Measurements from ENCODE around the gene NNT.
"Not testable (repeated sequence)": the region's sequence is repeated elsewhere in the genome, so short reads cannot be mapped to it uniquely, and the experiment has no call there.

NNT gene

GRCh38 chr5:43731573-43731972 is 128.6 kb downstream of the NNT start:
- H3F3A ChIP-seq (ENCODE audit: insufficient read depth), result no peaks in the 10 kb centered on the region
- H3K79me2 ChIP-seq (ENCODE audit: insufficient read depth, low read length), result no peaks in the 10 kb centered on the region
- no peaks in the 10 kb centered on the region for H3K9me2 ChIP-seq (replicated peaks; ENCODE audit: insufficient read depth, low read length)
- no peak overlapping the region for H3K4me3 ChIP-seq (ENCODE audit: insufficient read depth, low read length, poor library complexity, severe bottlenecking)
- H2AFZ ChIP-seq (ENCODE audit: low read depth, low read length, severe bottlenecking), result peak overlapping the region; percentile 24
- no peaks in the 10 kb centered on the region for H3K27me3 ChIP-seq (ENCODE audit: low read length)
- H3K9me3 ChIP-seq (ENCODE audit: insufficient read depth, low read length), result no peaks in the 10 kb centered on the region
- no peak overlapping the region for H3K27ac ChIP-seq (ENCODE audit: low read depth, low read length)
- no peak overlapping the region for H3K4me2 ChIP-seq (ENCODE audit: low read depth, low read length, poor library complexity, severe bottlenecking)
- H3K36me3 ChIP-seq (ENCODE audit: low read length), result no peaks in the 10 kb centered on the region
- no peak for TF ChIP-seq EZH2phosphoT487 (conservative IDR thresholded peaks at IDR 0.05; ENCODE audit: low read length)
- H4K20me1 ChIP-seq (ENCODE audit: low read depth, low read length), result no peaks in the 10 kb centered on the region
- H3K9ac ChIP-seq (ENCODE audit: low read length), result no peak overlapping the region

GRCh38 chr5:43745923-43746548 is 143.1 kb downstream of the NNT start:
- H3K27me3 ChIP-seq (ENCODE audit: low read length); H3K9me3 ChIP-seq (ENCODE audit: insufficient read depth, low read length); H2AFZ ChIP-seq (ENCODE audit: low read depth, low read length, severe bottlenecking); H3K27ac ChIP-seq (ENCODE audit: low read depth, low read length); H3K36me3 ChIP-seq (ENCODE audit: low read length); H3F3A ChIP-seq (ENCODE audit: insufficient read depth); H3K9me2 ChIP-seq (replicated peaks; ENCODE audit: insufficient read depth, low read length); H3K9ac ChIP-seq (ENCODE audit: low read length); H3K4me2 ChIP-seq (ENCODE audit: low read depth, low read length, poor library complexity, severe bottlenecking); H3K79me2 ChIP-seq (ENCODE audit: insufficient read depth, low read length); H4K20me1 ChIP-seq (ENCODE audit: low read depth, low read length); H3K4me3 ChIP-seq (ENCODE audit: insufficient read depth, low read length, poor library complexity, severe bottlenecking): not testable (repeated sequence)

DNA sequence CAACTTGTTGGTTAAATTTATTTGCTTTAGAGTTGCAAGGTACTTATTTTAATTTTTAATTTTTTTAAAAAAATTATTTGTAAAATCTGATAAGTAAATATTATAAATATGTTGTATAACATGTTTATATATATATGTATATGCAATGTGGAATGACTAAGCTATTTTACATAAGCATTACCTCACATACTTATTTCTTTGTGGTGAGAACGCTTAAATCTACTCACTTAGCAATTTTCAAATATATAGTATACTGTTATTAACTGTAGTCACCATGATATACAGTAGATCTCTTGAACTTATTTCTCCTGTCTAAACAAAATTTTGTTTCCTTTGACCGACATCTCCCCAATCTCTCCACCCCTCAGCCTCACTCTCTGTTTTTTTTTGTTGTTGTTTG is 147.8 kb downstream of the NNT start:
- Histone ChIP-seq H3K36me3 (ENCODE audit: low read length) (no peaks in the 10 kb centered on the region), H3K9ac (ENCODE audit: low read length) (no peak overlapping the region), H3F3A (ENCODE audit: insufficient read depth) (no peaks in the 10 kb centered on the region), H4K20me1 (ENCODE audit: low read depth, low read length) (no peaks in the 10 kb centered on the region), H3K9me3 (ENCODE audit: insufficient read depth, low read length) (no peaks in the 10 kb centered on the region), H3K27ac (ENCODE audit: low read depth, low read length) (no peak overlapping the region), H3K27me3 (ENCODE audit: low read length) (no peaks in the 10 kb centered on the region), H3K4me3 (ENCODE audit: insufficient read depth, low read length, poor library complexity, severe bottlenecking) (no peak overlapping the region), H3K4me2 (ENCODE audit: low read depth, low read length, poor library complexity, severe bottlenecking) (no peak overlapping the region), H2AFZ (ENCODE audit: low read depth, low read length, severe bottlenecking) (no peak overlapping the region), H3K9me2 (replicated peaks; ENCODE audit: insufficient read depth, low read length) (no peaks in the 10 kb centered on the region), H3K79me2 (ENCODE audit: insufficient read depth, low read length) (no peaks in the 10 kb centered on the region)
- TF ChIP-seq CTCF (IDR thresholded peaks at IDR 0.05; ENCODE audit: insufficient read depth, low read length, poor library complexity, severe bottlenecking) (no peak), EZH2phosphoT487 (conservative IDR thresholded peaks at IDR 0.05; ENCODE audit: low read length) (no peak)

- no peaks in the 10 kb centered on the region for H3F3A ChIP-seq (ENCODE audit: insufficient read depth)
- H3K27me3 ChIP-seq (ENCODE audit: low read length), result no peaks in the 10 kb centered on the region
- no peak overlapping the region for H3K27ac ChIP-seq (ENCODE audit: low read depth, low read length)
- no peaks in the 10 kb centered on the region for H3K9me3 ChIP-seq (ENCODE audit: insufficient read depth, low read length)
- H3K9ac ChIP-seq (ENCODE audit: low read length), result no peak overlapping the region
- TF ChIP-seq EZH2phosphoT487 (conservative IDR thresholded peaks at IDR 0.05; ENCODE audit: low read length) (no peak), CTCF (IDR thresholded peaks at IDR 0.05; ENCODE audit: insufficient read depth, low read length, poor library complexity, severe bottlenecking) (no peak)
- no peak overlapping the region for H3K4me3 ChIP-seq (ENCODE audit: insufficient read depth, low read length, poor library complexity, severe bottlenecking)
- H3K79me2 ChIP-seq (ENCODE audit: insufficient read depth, low read length), result no peaks in the 10 kb centered on the region
- no peaks in the 10 kb centered on the region for H3K9me2 ChIP-seq (replicated peaks; ENCODE audit: insufficient read depth, low read length)
- H2AFZ ChIP-seq (ENCODE audit: low read depth, low read length, severe bottlenecking), result no peak overlapping the region
- H3K36me3 ChIP-seq (ENCODE audit: low read length), result no peaks in the 10 kb centered on the region
- no peaks in the 10 kb centered on the region for H4K20me1 ChIP-seq (ENCODE audit: low read depth, low read length)
- H3K4me2 ChIP-seq (ENCODE audit: low read depth, low read length, poor library complexity, severe bottlenecking), result no peak overlapping the region
Observed at GRCh38 chr5:43753069-43753468, 150.1 kb downstream of the NNT start.

Data from SU-DHL-6 (cell line).